ENCODE measurements around the gene NCS1.

DNA sequence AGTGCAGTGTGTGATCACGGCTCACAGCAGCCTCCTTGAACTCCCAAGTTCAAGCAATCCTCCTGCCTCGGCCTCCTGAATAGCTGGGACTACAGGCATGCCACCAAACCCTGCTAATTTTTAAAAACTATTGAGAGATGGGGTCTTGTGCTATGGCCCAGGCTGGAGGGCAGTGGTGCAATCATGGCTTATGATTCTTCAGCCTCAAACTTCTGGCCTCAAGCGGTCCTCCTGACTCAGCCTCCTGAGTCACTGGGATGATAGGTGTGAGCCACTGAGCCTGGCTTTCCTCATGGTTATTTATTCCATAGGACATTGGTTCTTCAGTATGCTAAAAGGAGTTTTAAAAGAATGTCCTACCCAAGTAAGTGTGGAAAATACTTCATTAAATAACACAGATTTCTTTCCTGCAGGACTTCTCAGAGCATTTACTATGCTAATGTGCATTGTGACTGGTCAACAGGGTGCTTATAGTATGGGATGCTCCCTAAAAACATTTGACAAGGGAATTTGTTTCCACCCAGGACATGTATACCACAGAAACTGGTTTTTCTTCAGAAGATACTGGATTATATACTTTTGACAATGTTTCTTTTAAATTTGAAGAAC is 11.2 kb upstream of the NCS1 start:
- TF ChIP-seq TAF1 (IDR thresholded peaks at IDR 0.05; ENCODE audit: borderline replicate concordance, insufficient read depth, low read length) (no peak), POLR2AphosphoS5 (IDR thresholded peaks at IDR 0.05; ENCODE audit: low read depth, low read length) (no peak), SIN3A (IDR thresholded peaks at IDR 0.05; ENCODE audit: borderline replicate concordance, insufficient read depth, low read length) (no peak), FOXP2 (optimal IDR thresholded peaks at IDR 0.05; ENCODE audit: borderline replicate concordance, extremely low read depth, extremely low read length, insufficient read depth) (no peak)
- TF ChIP-seq, protein P1, sequence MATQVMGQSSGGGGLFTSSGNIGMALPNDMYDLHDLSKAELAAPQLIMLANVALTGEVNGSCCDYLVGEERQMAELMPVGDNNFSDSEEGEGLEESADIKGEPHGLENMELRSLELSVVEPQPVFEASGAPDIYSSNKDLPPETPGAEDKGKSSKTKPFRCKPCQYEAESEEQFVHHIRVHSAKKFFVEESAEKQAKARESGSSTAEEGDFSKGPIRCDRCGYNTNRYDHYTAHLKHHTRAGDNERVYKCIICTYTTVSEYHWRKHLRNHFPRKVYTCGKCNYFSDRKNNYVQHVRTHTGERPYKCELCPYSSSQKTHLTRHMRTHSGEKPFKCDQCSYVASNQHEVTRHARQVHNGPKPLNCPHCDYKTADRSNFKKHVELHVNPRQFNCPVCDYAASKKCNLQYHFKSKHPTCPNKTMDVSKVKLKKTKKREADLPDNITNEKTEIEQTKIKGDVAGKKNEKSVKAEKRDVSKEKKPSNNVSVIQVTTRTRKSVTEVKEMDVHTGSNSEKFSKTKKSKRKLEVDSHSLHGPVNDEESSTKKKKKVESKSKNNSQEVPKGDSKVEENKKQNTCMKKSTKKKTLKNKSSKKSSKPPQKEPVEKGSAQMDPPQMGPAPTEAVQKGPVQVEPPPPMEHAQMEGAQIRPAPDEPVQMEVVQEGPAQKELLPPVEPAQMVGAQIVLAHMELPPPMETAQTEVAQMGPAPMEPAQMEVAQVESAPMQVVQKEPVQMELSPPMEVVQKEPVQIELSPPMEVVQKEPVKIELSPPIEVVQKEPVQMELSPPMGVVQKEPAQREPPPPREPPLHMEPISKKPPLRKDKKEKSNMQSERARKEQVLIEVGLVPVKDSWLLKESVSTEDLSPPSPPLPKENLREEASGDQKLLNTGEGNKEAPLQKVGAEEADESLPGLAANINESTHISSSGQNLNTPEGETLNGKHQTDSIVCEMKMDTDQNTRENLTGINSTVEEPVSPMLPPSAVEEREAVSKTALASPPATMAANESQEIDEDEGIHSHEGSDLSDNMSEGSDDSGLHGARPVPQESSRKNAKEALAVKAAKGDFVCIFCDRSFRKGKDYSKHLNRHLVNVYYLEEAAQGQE (IDR thresholded peaks at IDR 0.05; ENCODE audit: insufficient read depth in 1 of 2, low read depth in 2 of 2, low read length in 2 of 2) = no peak
